Keratinocyte (primary cell): ENCODE measurements around the gene TBL1Y. TPM values are rescaled to one million over a fixed set of nuclear protein-coding genes. Genes with fewer than 3 reads are reported as not detected.

ENCODE experiments used
- DNase-seq: peaks from one replicate; pipeline ENCODE4 v3.0.0-alpha.2; 2011; ENCODE audit warnings: low read depth, missing footprints, low spot score
- FAIRE-seq: peaks from 2 replicates; lab custom pipeline; 2011; peaks lifted over from hg19 to GRCh38; lab: Jason Lieb, UNC
- H2AFZ ChIP-seq: 2 replicates; pipeline ENCODE4 v1.6.0; 2012; ENCODE audit warnings: low read length, control low read depth, inconsistent platforms; ENCODE audit not compliant: control insufficient read depth
- H3K27ac ChIP-seq: 2 replicates; pipeline ENCODE4 v1.5.1; 2011; ENCODE audit warnings: low read length; ENCODE audit not compliant: control insufficient read depth, insufficient read depth
- H3K27me3 ChIP-seq: 3 replicates; pipeline ENCODE4 v1.6.0; 2011; ENCODE audit warnings: low read length; ENCODE audit not compliant: control insufficient read depth, insufficient read depth; ENCODE audit errors: extremely low read depth
- H3K36me3 ChIP-seq, 2 experiments: 2 replicates in 1 of 2; 3 replicates in 1 of 2; pipeline ENCODE4 v1.5.1; 2011; ENCODE audit warnings: low read length in 2 of 2, mild to moderate bottlenecking in 1 of 2; ENCODE audit not compliant: control insufficient read depth in 2 of 2, insufficient read depth in 2 of 2; ENCODE audit errors: extremely low read depth in 1 of 2
- H3K4me1 ChIP-seq: 3 replicates; pipeline ENCODE4 v1.5.1; 2011; ENCODE audit warnings: low read length; ENCODE audit not compliant: control insufficient read depth, insufficient read depth; ENCODE audit errors: extremely low read depth
- H3K4me2 ChIP-seq: 3 replicates; pipeline ENCODE4 v1.6.0; 2011; ENCODE audit warnings: low read depth, low read length; ENCODE audit not compliant: control insufficient read depth, insufficient read depth; ENCODE audit errors: extremely low read depth
- H3K4me3 ChIP-seq, 3 experiments: fragments of 200-600 bp in 1 of 3; sonication (generic) in 1 of 3; 2 replicates in 2 of 3; 3 replicates in 1 of 3; pipeline ENCODE4 v1.5.1; 2011 to 2016; ENCODE audit warnings: low read length in 3 of 3, mild to moderate bottlenecking in 3 of 3, control low read depth in 2 of 3, inconsistent platforms in 1 of 3, low read depth in 1 of 3, mixed read lengths in 1 of 3, mixed run types in 1 of 3, moderate library complexity in 1 of 3; ENCODE audit not compliant: control insufficient read depth in 2 of 3, insufficient read depth in 2 of 3; ENCODE audit errors: extremely low read depth in 1 of 3
- H3K79me2 ChIP-seq: 2 replicates; pipeline ENCODE4 v1.6.0; 2012; ENCODE audit warnings: low read length; ENCODE audit not compliant: control insufficient read depth, insufficient read depth
- H3K9ac ChIP-seq: 3 replicates; pipeline ENCODE4 v1.6.0; 2011; ENCODE audit warnings: low read length; ENCODE audit not compliant: control insufficient read depth, insufficient read depth; ENCODE audit errors: extremely low read depth
- H3K9me1 ChIP-seq: 3 replicates; pipeline ENCODE4 v1.6.0; 2011; ENCODE audit warnings: low read length; ENCODE audit not compliant: control insufficient read depth, insufficient read depth; ENCODE audit errors: extremely low read depth
- H3K9me3 ChIP-seq: 2 replicates; pipeline ENCODE4 v1.5.1; 2012; ENCODE audit warnings: low read depth, low read length; ENCODE audit not compliant: control insufficient read depth
- H4K20me1 ChIP-seq: 3 replicates; pipeline ENCODE4 v1.6.0; 2011; ENCODE audit warnings: low read length; ENCODE audit not compliant: control insufficient read depth, insufficient read depth; ENCODE audit errors: extremely low read depth
- CTCF ChIP-seq, 3 experiments: IDR thresholded peaks in 1 of 3; conservative IDR thresholded peaks in 1 of 3; optimal IDR thresholded peaks in 1 of 3; 2 replicates in 2 of 3; 3 replicates in 1 of 3; pipeline versions ENCODE3 to v1.5.1; 2011; ENCODE audit warnings: low read length in 3 of 3, mild to moderate bottlenecking in 3 of 3, moderate library complexity in 2 of 3, control low read depth in 1 of 3, inconsistent platforms in 1 of 3; ENCODE audit not compliant: insufficient read depth in 2 of 3; ENCODE audit errors: extremely low read depth in 1 of 3
- EZH2 ChIP-seq: IDR thresholded peaks from one replicate; pipeline ENCODE4 v1.6.1; 2012; ENCODE audit warnings: inconsistent platforms, mild to moderate bottlenecking, low read length, moderate library complexity
- dilution Hi-C: fragments of 300-500 bp; cut with MboI; formaldehyde crosslinking; loops from one replicate; pipeline ENCODE4 v1.7.0; 2020; ENCODE audit warnings: low sequenced_read_pairs; ENCODE audit not compliant: extremely low pct_ligation_motif_present
- polyA plus RNA-seq, 5 experiments: library from polyadenylated mRNA; depleted of rRNA in 3 of 5; stranded (reverse) in 3 of 5; stranded (forward) in 1 of 5; unstranded in 1 of 5; fragments of >200 nt; gene quantifications; 1 replicate in 1 of 5; 2 replicates in 3 of 5; 3 replicates in 1 of 5; pipeline versions ENCODE4 v1.2.1 to v1.2.3, GENCODE V29; 2011 to 2012; ENCODE audit warnings: missing spikeins in 2 of 5, low read depth in 1 of 5, low replicate concordance in 1 of 5

The TBL1Y gene
- polyA plus RNA-seq, 1 donor (not counting 4 experiments of a cell fraction or from before 2014, with no cell fraction given) = not detected

- H3K9me1 ChIP-seq = no peaks in the 10 kb centered on the region
- H3K27me3 ChIP-seq = no peaks in the 10 kb centered on the region
- no peaks in the 10 kb centered on the region for H3K79me2 ChIP-seq
- H3K36me3 ChIP-seq = no peaks in the 10 kb centered on the region
- no peaks in the 10 kb centered on the region for H4K20me1 ChIP-seq
- H3K4me3 ChIP-seq = no peak overlapping the region
- H3K4me2 ChIP-seq = no peak overlapping the region
- no peaks in the 10 kb centered on the region for H3K4me1 ChIP-seq
- H2AFZ ChIP-seq = no peak overlapping the region
- no peak for TF ChIP-seq EZH2
- TF ChIP-seq CTCF (optimal IDR thresholded peaks at IDR 0.05 in 1 of 3, IDR thresholded peaks at IDR 0.05 in 1 of 3, conservative IDR thresholded peaks at IDR 0.05 in 1 of 3; ENCODE audit: extremely low read depth in 1 of 3, insufficient read depth in 2 of 3, low read length in 3 of 3) = no peak
- dilution Hi-C loops = no loop called here
- H3K27ac ChIP-seq = no peak overlapping the region
- no peaks in the 10 kb centered on the region for H3K9me3 ChIP-seq
- FAIRE-seq (no peak), DNase-seq (no peak)
- H3K9ac ChIP-seq = no peak overlapping the region
Measured at GRCh38 chrY:6935497-6935896, 25.0 kb downstream of the TBL1Y start.

GRCh38 chrY:6947695-6948094, 37.2 kb downstream of the TBL1Y start:
- DNase-seq (no peak), FAIRE-seq (no peak)

More at GRCh38 chrY:6947695-6948094, 37.2 kb downstream of the TBL1Y start:
- Histone ChIP-seq H3K4me1 (no peaks in the 10 kb centered on the region), H3K9me1 (no peaks in the 10 kb centered on the region), H3K9me3 (no peaks in the 10 kb centered on the region), H3K4me2 (no peak overlapping the region), H3K27me3 (no peaks in the 10 kb centered on the region), H2AFZ (no peak overlapping the region), H4K20me1 (no peaks in the 10 kb centered on the region), H3K9ac (no peak overlapping the region), H3K79me2 (no peaks in the 10 kb centered on the region), H3K27ac (no peak overlapping the region), H3K36me3 (no peaks in the 10 kb centered on the region), H3K4me3 (no peak overlapping the region)
- dilution Hi-C loops = no loop called here
- TF ChIP-seq EZH2 = no peak
- TF ChIP-seq CTCF (optimal IDR thresholded peaks at IDR 0.05 in 1 of 3, IDR thresholded peaks at IDR 0.05 in 1 of 3, conservative IDR thresholded peaks at IDR 0.05 in 1 of 3; ENCODE audit: extremely low read depth in 1 of 3, insufficient read depth in 2 of 3, low read length in 3 of 3) = no peak
